Measurements from ENCODE around the gene CACNA2D4. TPM values are rescaled to one million over a fixed set of nuclear protein-coding genes. Genes with fewer than 3 reads are reported as not detected.

The CACNA2D4 gene
- total and polyA plus RNA-seq, 2 donors (not counting 3 experiments of a cell fraction or from before 2014, with no cell fraction given), result 0.58 to 0.73 TPM

- Histone ChIP-seq H2AFZ (ENCODE audit: low read depth, low read length) (no peak overlapping the region), H3K9ac (replicated peaks; ENCODE audit: extremely low read depth, insufficient read depth, low read length) (no peak overlapping the region), H3K9me1 (replicated peaks; ENCODE audit: control insufficient read depth, extremely low read depth, insufficient read depth, low read length) (no peaks in the 10 kb centered on the region), H4K20me1 (replicated peaks; ENCODE audit: control insufficient read depth, extremely low read depth, insufficient read depth, low read length) (no peaks in the 10 kb centered on the region), H3K27me3 (ENCODE audit: control insufficient read depth in 2 of 2, insufficient read depth in 2 of 2, low read length in 2 of 2) (peaks cover 2 to 6% of the 10 kb centered on the region in 2 experiments), H3K9me3 (replicated peaks; ENCODE audit: control insufficient read depth, insufficient read depth, low read length) (no peaks in the 10 kb centered on the region), H3K79me2 (ENCODE audit: control insufficient read depth, insufficient read depth, low read length) (no peaks in the 10 kb centered on the region), H3K4me2 (ENCODE audit: insufficient read depth, low read length) (no peak overlapping the region), H3K27ac (ENCODE audit: insufficient read depth, low read depth, low read length) (no peak overlapping the region), H3K4me3 (replicated peaks in 1 of 3; ENCODE audit: insufficient read depth in 1 of 3, low read depth in 1 of 3, low read length in 3 of 3) (no peak overlapping the region), H3K36me3 (ENCODE audit: control insufficient read depth in 2 of 2, extremely low read depth in 1 of 2, insufficient read depth in 2 of 2, low read length in 2 of 2) (no peaks in the 10 kb centered on the region), H3K4me1 (ENCODE audit: control insufficient read depth, extremely low read depth, insufficient read depth, low read length) (no peaks in the 10 kb centered on the region)
- TF ChIP-seq POLR2A (IDR thresholded peaks at IDR 0.05; ENCODE audit: low read depth, low read length), result no peak
- no peak for FAIRE-seq
- dilution Hi-C loops (cut with MboI; ENCODE audit: extremely low pct_ligation_motif_present, low sequenced_read_pairs), result no loop called here
- no TSS peak for BruUV-seq (replicated peaks)
- DNase-seq (ENCODE audit: low read depth, low spot score), result no peak
- POLR2A ChIA-PET, result no interaction called here
- CTCF ChIA-PET, result interaction anchor here (0.8 kb wide), 1 partner anchor 112 kb away, joined by 3 read pairs; no protein-coding TSS in a partner anchor
- intact Hi-C loops (cut with micrococcal nuclease), result no loop called here
Observed at GRCh38 chr12:1827826-1828805, 90.3 kb downstream of the CACNA2D4 start.

- FAIRE-seq, result no peak
- H3K9me1 ChIP-seq (replicated peaks; ENCODE audit: control insufficient read depth, extremely low read depth, insufficient read depth, low read length), result no peaks in the 10 kb centered on the region
- peaks cover 6 to 7% of the 10 kb centered on the region in 2 experiments for H3K27me3 ChIP-seq (ENCODE audit: control insufficient read depth in 2 of 2, insufficient read depth in 2 of 2, low read length in 2 of 2)
- DNase-seq (ENCODE audit: low read depth, low spot score), result no peak
- H3K27ac ChIP-seq (ENCODE audit: insufficient read depth, low read depth, low read length), result no peak overlapping the region
- H3K9me3 ChIP-seq (replicated peaks; ENCODE audit: control insufficient read depth, insufficient read depth, low read length), result no peaks in the 10 kb centered on the region
- ChIA-PET CTCF (interaction anchor here (0.7 kb wide), 1 partner anchor 193 kb away, joined by 3 read pairs; no protein-coding TSS in a partner anchor), POLR2A (no interaction called here)
- no peak overlapping the region for H3K4me3 ChIP-seq (replicated peaks in 1 of 3; ENCODE audit: insufficient read depth in 1 of 3, low read depth in 1 of 3, low read length in 3 of 3)
- H3K79me2 ChIP-seq (ENCODE audit: control insufficient read depth, insufficient read depth, low read length), result no peaks in the 10 kb centered on the region
- H4K20me1 ChIP-seq (replicated peaks; ENCODE audit: control insufficient read depth, extremely low read depth, insufficient read depth, low read length), result no peaks in the 10 kb centered on the region
- no TSS peak for BruUV-seq (replicated peaks)
- H3K4me2 ChIP-seq (ENCODE audit: insufficient read depth, low read length), result no peak overlapping the region
- no peaks in the 10 kb centered on the region for H3K36me3 ChIP-seq (ENCODE audit: control insufficient read depth in 2 of 2, extremely low read depth in 1 of 2, insufficient read depth in 2 of 2, low read length in 2 of 2)
- H3K9ac ChIP-seq (replicated peaks; ENCODE audit: extremely low read depth, insufficient read depth, low read length), result no peak overlapping the region
- no peaks in the 10 kb centered on the region for H3K4me1 ChIP-seq (ENCODE audit: control insufficient read depth, extremely low read depth, insufficient read depth, low read length)
- dilution Hi-C loops (cut with MboI; ENCODE audit: extremely low pct_ligation_motif_present, low sequenced_read_pairs) (no loop called here), intact Hi-C loops (cut with micrococcal nuclease) (no loop called here)
- TF ChIP-seq MAX (IDR thresholded peaks at IDR 0.05; ENCODE audit: insufficient read depth, insufficient read length) (no peak), JUN (IDR thresholded peaks at IDR 0.05; ENCODE audit: borderline replicate concordance, insufficient read depth, insufficient read length, low read depth) (no peak), GATA2 (IDR thresholded peaks at IDR 0.05; ENCODE audit: insufficient read depth, insufficient read length, low read depth, low read length) (no peak), CTCF (IDR thresholded peaks at IDR 0.05; ENCODE audit: extremely low read depth in 1 of 2, insufficient read depth in 1 of 2, low read depth in 1 of 2, low read length in 2 of 2) (no peak), POLR2A (IDR thresholded peaks at IDR 0.05; ENCODE audit: low read depth, low read length) (no peak), FOS (IDR thresholded peaks at IDR 0.05; ENCODE audit: borderline replicate concordance, insufficient read depth, low read length) (no peak), MYC (IDR thresholded peaks at IDR 0.05; ENCODE audit: low read depth, low read length) (no peak), POLR2AphosphoS5 (IDR thresholded peaks at IDR 0.05; ENCODE audit: insufficient read depth, low read depth, low read length) (no peak), EZH2 (IDR thresholded peaks at IDR 0.05; ENCODE audit: borderline replicate concordance, low read depth, low read length, severe bottlenecking) (no peak)
- no peak overlapping the region for H2AFZ ChIP-seq (ENCODE audit: low read depth, low read length)
Observed at GRCh38 chr12:1826867-1827705, 91.4 kb downstream of the CACNA2D4 start.

Data from endothelial cell of umbilical vein (primary cell).